Sigmoid colon (tissue), 7 donors: Measurements from ENCODE around the gene TGFB1I1. TPM values are rescaled to one million over a fixed set of nuclear protein-coding genes. Genes with fewer than 3 reads are reported as not detected.

Experiments
- DNase-seq: peaks from one replicate; pipeline ENCODE4 v3.0.0-alpha.2; 2019
- H3K27ac ChIP-seq, 4 donors: fragments of 200-600 bp; sonication (generic); one replicate each; pipeline ENCODE4 v1.5.1; 2016 to 2019; ENCODE audit warnings: mild to moderate bottlenecking in 1 of 4
- H3K27me3 ChIP-seq, 3 donors: fragments of 200-600 bp; sonication (generic); one replicate each; pipeline ENCODE4 v1.5.1; 2019; ENCODE audit warnings: mild to moderate bottlenecking in 1 of 3
- H3K36me3 ChIP-seq, 4 donors: fragments of 200-600 bp; sonication (generic); one replicate each; pipeline ENCODE4 v1.5.1; 2016 to 2019
- H3K4me1 ChIP-seq, 4 donors: fragments of 200-600 bp; sonication (generic); one replicate each; pipeline ENCODE4 v1.5.1; 2017 to 2019
- H3K4me3 ChIP-seq, 4 donors: fragments of 200-600 bp; sonication (generic); one replicate each; pipeline ENCODE4 v1.5.1; 2017 to 2019; ENCODE audit warnings: mild to moderate bottlenecking in 2 of 4, moderate library complexity in 1 of 4
- H3K9me3 ChIP-seq, 4 donors: fragments of 200-600 bp in 3 of 4; sonication (generic) in 3 of 4; one replicate each; pipeline versions ENCODE4 v1.5.1 to v1.6.1; 2013 to 2019
- CTCF ChIP-seq, 4 experiments: fragments of 450-650 bp in 3 of 4; fragments of 200-600 bp in 1 of 4; IDR thresholded peaks; one replicate each; pipeline ENCODE4 v1.5.1; 2016 to 2019; ENCODE audit warnings: antibody characterized with exemption in 4 of 4, mild to moderate bottlenecking in 3 of 4, moderate library complexity in 2 of 4
- EP300 ChIP-seq, 4 donors: sonication (generic); formaldehyde crosslinking; IDR thresholded peaks; one replicate each; pipeline ENCODE4 v1.6.1; 2017; ENCODE audit warnings: antibody characterized with exemption in 4 of 4
- POLR2A ChIP-seq, 2 donors: fragments of 450-650 bp; IDR thresholded peaks; one replicate each; pipeline ENCODE4 v1.6.1; 2016; ENCODE audit warnings: antibody characterized with exemption in 2 of 2, mild to moderate bottlenecking in 2 of 2, moderate library complexity in 2 of 2
- POLR2AphosphoS5 ChIP-seq, 4 donors: sonication (generic); formaldehyde crosslinking; IDR thresholded peaks; one replicate each; pipeline ENCODE4 v1.6.1; 2017; ENCODE audit warnings: antibody characterized with exemption in 4 of 4
- WGBS, 2 donors: extraction: QIAGEN DNeasy Blood & Tissue Kit; methylation state at CpG; one replicate each; pipeline ENCODE4 v1.1.7; 2013; 5-methylcytosine and 5-hydroxymethylcytosine counted together
- intact Hi-C: fragments of 100-400 bp; cut with DNase I; formaldehyde crosslinking; loops from one replicate; pipeline ENCODE4 v1.15.1; 2023
- polyA plus RNA-seq, 3 donors: library from polyadenylated mRNA; stranded (reverse); fragments of 200-250 nt; gene quantifications; one replicate each; pipeline ENCODE4 v1.2.3, GENCODE V29; 2013
- total RNA-seq, 4 donors: library from RNA; depleted of rRNA; stranded (reverse); fragments of >200 nt; gene quantifications; one replicate each; pipeline ENCODE4 v1.1.0, GENCODE V29; 2016
- donor health status: healthy with polysubstance abuse.
- donor health status: Bipolar disorder and iron deficiency.
- donor health status: healthy.

TGFB1I1 gene
- total and polyA plus RNA-seq, 7 donors = 10.4 to 339 (median 124) TPM

- Histone ChIP-seq H3K27me3 (no peaks in the 10 kb centered on the region), H3K36me3 (peaks cover 0 to 3% (median 1%) of the 10 kb centered on the region in 4 donors), H3K9me3 (no peaks in the 10 kb centered on the region), H3K4me1 (peaks cover 0 to 73% (median 69%) of the 10 kb centered on the region in 4 donors), H3K27ac (peak overlapping the region; percentile 97 to 100 (median 100)), H3K4me3 (peak overlapping the region in 1 of 4 donors; percentile 75)
- intact Hi-C loops = loop anchor here (5.0 to 10.0 kb wide), 4 partner anchors 315 to 1362 kb away; partner anchors contain the start of genes KAT8, SETD1A, TBX6 and YPEL3
- peak; percentile 47 for DNase-seq
- TF ChIP-seq POLR2A (IDR thresholded peaks at IDR 0.05) (no peak), CTCF (IDR thresholded peaks at IDR 0.05) (no peak), POLR2AphosphoS5 (IDR thresholded peaks at IDR 0.05) (no peak), EP300 (IDR thresholded peaks at IDR 0.05) (no peak)
- WGBS, 2 donors = 81 to 83% methylated on average over 8 of the region's 8 CpGs
These were observed 15.0 kb upstream of the TGFB1I1 start for GRCh38 chr16:31456988-31457360.

DNA sequence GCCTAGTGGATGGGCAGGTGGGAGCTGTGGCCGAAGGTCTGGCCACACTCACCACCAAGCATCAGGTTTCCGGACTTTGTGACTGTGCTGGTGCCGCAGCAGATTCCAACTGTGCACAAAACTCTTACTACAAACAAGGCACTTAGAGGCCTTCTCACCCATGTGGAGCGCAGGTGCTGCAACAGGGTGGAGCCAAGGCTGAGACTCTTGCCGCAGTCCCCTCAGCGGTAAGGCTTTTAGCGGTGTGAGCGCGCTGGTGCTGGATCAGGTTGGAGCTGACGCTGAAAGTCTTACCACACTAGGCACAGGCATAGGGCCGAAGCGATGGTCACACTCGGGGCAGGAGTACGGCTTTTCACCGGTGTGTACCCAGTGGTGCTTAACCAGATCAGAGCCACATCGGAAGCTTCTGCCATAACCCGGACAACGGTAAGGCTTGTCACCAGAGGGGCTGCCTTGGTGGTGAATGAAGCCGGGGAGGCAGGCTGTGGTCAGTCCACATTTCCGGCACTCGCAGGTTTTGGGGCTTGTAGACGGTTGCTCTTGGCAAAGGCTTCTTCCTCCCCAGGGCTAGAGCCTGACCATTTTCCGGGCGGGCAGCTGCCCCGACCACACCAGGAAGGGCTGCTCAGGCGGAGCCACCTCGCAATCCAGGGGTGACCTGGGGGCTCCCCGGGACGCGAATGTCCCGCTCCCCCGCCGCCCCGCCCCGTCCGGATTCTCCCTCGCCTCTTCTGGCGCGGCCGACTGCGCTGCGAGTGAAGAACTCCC is 13.7 kb upstream of the TGFB1I1 start:
- no peak for TF ChIP-seq POLR2A (IDR thresholded peaks at IDR 0.05)
- TF ChIP-seq POLR2AphosphoS5 (IDR thresholded peaks at IDR 0.05) = peak in 2 of 4 donors; percentile 8 to 26
- WGBS, 2 donors = 0 to 1% methylated on average over 42 of the region's 42 CpGs
- intact Hi-C loops = loop anchor here (5.0 to 10.0 kb wide), 4 partner anchors 316 to 1363 kb away; partner anchors contain the start of genes KAT8, SETD1A, TBX6 and YPEL3
- peak; percentile 78 for DNase-seq
- H3K27ac ChIP-seq = peak overlapping the region; percentile 97 to 100 (median 100)
- H3K36me3 ChIP-seq = peaks cover 0 to 15% (median 10%) of the 10 kb centered on the region in 4 donors
- H3K9me3 ChIP-seq = no peaks in the 10 kb centered on the region
- peak overlapping the region; percentile 68 to 92 (median 76) for H3K4me3 ChIP-seq
- peaks cover 0 to 60% (median 56%) of the 10 kb centered on the region in 4 donors for H3K4me1 ChIP-seq
- H3K27me3 ChIP-seq = no peaks in the 10 kb centered on the region

- no peaks in the 10 kb centered on the region for H3K27me3 ChIP-seq
- TF ChIP-seq POLR2A (IDR thresholded peaks at IDR 0.05) (peak in 1 of 2 donors; percentile 52), EP300 (IDR thresholded peaks at IDR 0.05) (no peak), POLR2AphosphoS5 (IDR thresholded peaks at IDR 0.05) (peak; percentile 82 to 87 (median 83)), CTCF (IDR thresholded peaks at IDR 0.05) (peak; percentile 33 to 60 (median 48))
- peak within 1 kb of the TSS; percentile 97 to 100 (median 100) for H3K27ac ChIP-seq
- intact Hi-C loops = loop anchor here (1.0 to 10.0 kb wide), 5 partner anchors 49 to 1364 kb away; partner anchors contain the start of genes KAT8, RUSF1, SETD1A and TBX6
- peak; percentile 99 for DNase-seq
- 0 to 1% methylated on average over 91 of the region's 91 CpGs for WGBS, 2 donors
- peaks cover 0 to 23% (median 13%) of the 10 kb centered on the region in 4 donors for H3K36me3 ChIP-seq
- H3K4me3 ChIP-seq = peak within 1 kb of the TSS; percentile 68 to 92 (median 76)
- H3K4me1 ChIP-seq = peaks cover 0 to 52% (median 48%) of the 10 kb centered on the region in 4 donors
- H3K9me3 ChIP-seq = no peaks in the 10 kb centered on the region
These were observed 12.9 kb upstream of the TGFB1I1 start, which contains the start of gene ARMC5 for GRCh38 chr16:31458844-31459686. TSS of gene ARMC5 (plus strand) at chr16:31459501. CDS start at chr16:31459525, 24 bp downstream.

- Histone ChIP-seq H3K4me1 (peaks cover 0 to 45% (median 40%) of the 10 kb centered on the region in 4 donors), H3K36me3 (peaks cover 4 to 32% (median 17%) of the 10 kb centered on the region in 4 donors), H3K27me3 (no peaks in the 10 kb centered on the region), H3K27ac (peak overlapping the region; percentile 97 to 100 (median 100)), H3K4me3 (peak overlapping the region; percentile 68 to 92 (median 76)), H3K9me3 (no peaks in the 10 kb centered on the region)
- 2 to 4% methylated on average over 61 of the region's 61 CpGs for WGBS, 2 donors
- DNase-seq = peak; percentile 100
- intact Hi-C loops = loop anchor here (1.0 to 10.0 kb wide), 6 partner anchors 11 to 1365 kb away; partner anchors contain the start of genes KAT8, RUSF1, SETD1A and TBX6
- TF ChIP-seq CTCF (IDR thresholded peaks at IDR 0.05) (no peak), EP300 (IDR thresholded peaks at IDR 0.05) (peak in 2 of 4 donors; percentile 32 to 44), POLR2AphosphoS5 (IDR thresholded peaks at IDR 0.05) (peak in 3 of 4 donors; percentile 17 to 86 (median 51)), POLR2A (IDR thresholded peaks at IDR 0.05) (no peak)
These were observed 12.0 kb upstream of the TGFB1I1 start for GRCh38 chr16:31459687-31460581.
